Fibroblast of lung (primary cell): ENCODE results near the gene PDLIM4. TPM values are rescaled to one million over a fixed set of nuclear protein-coding genes. Genes with fewer than 3 reads are reported as not detected.

Experiments used
- DNase-seq, 2 donors: peaks; one replicate each; pipeline versions ENCODE4 v3.0.0 to v3.0.0-alpha.2; 2010; ENCODE audit warnings: low read depth in 2 of 2
- H2AFZ ChIP-seq: 2 replicates; pipeline ENCODE4 v1.5.1; 2012; ENCODE audit warnings: low read length, control low read depth, inconsistent platforms
- H3K27ac ChIP-seq: 2 replicates; pipeline ENCODE4 v1.5.1; 2011; ENCODE audit warnings: low read length, control low read depth; ENCODE audit not compliant: insufficient read depth
- H3K27me3 ChIP-seq: 2 replicates; pipeline ENCODE4 v1.5.1; 2011; ENCODE audit warnings: mild to moderate bottlenecking, low read length; ENCODE audit not compliant: control insufficient read depth, insufficient read depth
- H3K36me3 ChIP-seq: 2 replicates; pipeline ENCODE4 v1.5.1; 2011; ENCODE audit warnings: low read length; ENCODE audit not compliant: control insufficient read depth, insufficient read depth
- H3K4me1 ChIP-seq: 2 replicates; pipeline ENCODE4 v1.5.1; 2011; ENCODE audit warnings: low read length; ENCODE audit not compliant: control insufficient read depth, insufficient read depth; ENCODE audit errors: extremely low read depth
- H3K4me2 ChIP-seq: 2 replicates; pipeline ENCODE4 v1.5.1; 2011; ENCODE audit warnings: low read length, control low read depth; ENCODE audit not compliant: insufficient read depth; ENCODE audit errors: extremely low read depth
- H3K4me3 ChIP-seq, 4 experiments: fragments of 200-600 bp in 1 of 4; sonication (generic) in 1 of 4; replicated peaks in 1 of 4; 2 replicates each; pipeline ENCODE4 v1.5.1; 2011 to 2016; ENCODE audit warnings: low read length in 4 of 4, low read depth in 3 of 4, mild to moderate bottlenecking in 3 of 4, control low read depth in 2 of 4, inconsistent platforms in 1 of 4, mixed read lengths in 1 of 4; ENCODE audit not compliant: insufficient read depth in 1 of 4; ENCODE audit errors: control extremely low read depth in 1 of 4
- H3K79me2 ChIP-seq: 2 replicates; pipeline ENCODE4 v1.5.1; 2012; ENCODE audit warnings: mild to moderate bottlenecking, low read length, inconsistent platforms; ENCODE audit not compliant: control insufficient read depth, insufficient read depth
- H3K9ac ChIP-seq: 2 replicates; pipeline ENCODE4 v1.5.1; 2011; ENCODE audit warnings: mild to moderate bottlenecking, low read length, control low read depth; ENCODE audit not compliant: insufficient read depth
- H3K9me3 ChIP-seq: 2 replicates; pipeline ENCODE4 v1.5.1; 2012; ENCODE audit warnings: low read depth, low read length; ENCODE audit not compliant: control insufficient read depth, insufficient read depth
- H4K20me1 ChIP-seq: 2 replicates; pipeline ENCODE4 v1.5.1; 2011; ENCODE audit warnings: low read length; ENCODE audit not compliant: control insufficient read depth, insufficient read depth; ENCODE audit errors: extremely low read depth
- CTCF ChIP-seq, 2 donors: IDR thresholded peaks in 1 of 2; conservative IDR thresholded peaks in 1 of 2; 1 replicate in 1 of 2; 2 replicates in 1 of 2; pipeline ENCODE4 v1.5.1; 2011 to 2012; ENCODE audit warnings: low read length in 2 of 2, control low read depth in 1 of 2, inconsistent platforms in 1 of 2, low read depth in 1 of 2, mild to moderate bottlenecking in 1 of 2
- EZH2 ChIP-seq: IDR thresholded peaks from 2 replicates; pipeline ENCODE4 v1.5.1; 2012; ENCODE audit warnings: low read length, control low read depth, mild to moderate bottlenecking; ENCODE audit errors: missing control alignments
- polyA plus RNA-seq, 2 donors: library from polyadenylated mRNA; depleted of rRNA in 1 of 2; stranded (reverse) in 1 of 2; unstranded in 1 of 2; fragments of >200 nt; gene quantifications; 2 replicates each; pipeline ENCODE4 v1.2.1, GENCODE V29; 2011 to 2012; ENCODE audit warnings: missing spikeins in 1 of 2
- total RNA-seq: library from RNA; depleted of rRNA; stranded (reverse); fragments of >200 nt; gene quantifications from 2 replicates; pipeline ENCODE4 v1.2.1, GENCODE V29; 2014

PDLIM4 gene
- total and polyA plus RNA-seq, 2 donors (not counting 1 experiment from before 2014, with no cell fraction given) = 10.7 to 67.2 TPM

GRCh38 chr5:132321109-132321721, 63.7 kb downstream of the PDLIM4 start:
- Histone ChIP-seq H3K36me3 (no peaks in the 10 kb centered on the region), H3K9ac (no peak overlapping the region), H3K27ac (no peak overlapping the region), H3K4me1 (no peaks in the 10 kb centered on the region), H3K4me3 (no peak overlapping the region), H3K79me2 (no peaks in the 10 kb centered on the region), H4K20me1 (no peaks in the 10 kb centered on the region), H3K9me3 (no peaks in the 10 kb centered on the region), H2AFZ (no peak overlapping the region), H3K27me3 (no peaks in the 10 kb centered on the region), H3K4me2 (no peak overlapping the region)
- no peak for DNase-seq
- TF ChIP-seq CTCF (conservative IDR thresholded peaks at IDR 0.05 in 1 of 2, IDR thresholded peaks at IDR 0.05 in 1 of 2; ENCODE audit: low read depth in 1 of 2, low read length in 2 of 2) = no peak
- TF ChIP-seq EZH2 = no peak

- H3K4me2 ChIP-seq = no peak overlapping the region
Measured at GRCh38 chr5:132322266-132322665, 64.8 kb downstream of the PDLIM4 start.

More at GRCh38 chr5:132322266-132322665, 64.8 kb downstream of the PDLIM4 start:
- no peak overlapping the region for H3K4me3 ChIP-seq
- no peaks in the 10 kb centered on the region for H3K4me1 ChIP-seq
- H3K27me3 ChIP-seq = no peaks in the 10 kb centered on the region
- no peak overlapping the region for H3K27ac ChIP-seq
- no peaks in the 10 kb centered on the region for H3K36me3 ChIP-seq
- H4K20me1 ChIP-seq = no peaks in the 10 kb centered on the region
- no peaks in the 10 kb centered on the region for H3K9me3 ChIP-seq
- no peak overlapping the region for H3K9ac ChIP-seq
- H3K79me2 ChIP-seq = no peaks in the 10 kb centered on the region
- DNase-seq = no peak
- no peak overlapping the region for H2AFZ ChIP-seq
- no peak for TF ChIP-seq EZH2
- TF ChIP-seq CTCF (conservative IDR thresholded peaks at IDR 0.05 in 1 of 2, IDR thresholded peaks at IDR 0.05 in 1 of 2; ENCODE audit: low read depth in 1 of 2, low read length in 2 of 2) = no peak

Other genes with a start within 250 kb of the PDLIM4 start
- 0.26 and 0.33 TPM in 2 replicates for gene ACSL6, start 246.0 kb upstream of the PDLIM4 start, total RNA-seq
- gene ACSL6, start 246.0 kb upstream of the PDLIM4 start, polyA plus RNA-seq = 0.02 and 0.08 TPM in 2 replicates
- gene IL3, start 197.0 kb upstream of the PDLIM4 start, total RNA-seq = not detected in 2 replicates
- not detected in 2 replicates for gene IL3, start 197.0 kb upstream of the PDLIM4 start, polyA plus RNA-seq
- gene CSF2, start 183.9 kb upstream of the PDLIM4 start, total RNA-seq = 0.51 and 0.66 TPM in 2 replicates
- gene CSF2, start 183.9 kb upstream of the PDLIM4 start, polyA plus RNA-seq = 0.09 and 0.71 TPM in 2 replicates
- gene P4HA2, start 29.8 kb upstream of the PDLIM4 start, total RNA-seq = 376 and 553 TPM in 2 replicates
- gene P4HA2, start 29.8 kb upstream of the PDLIM4 start, polyA plus RNA-seq = 184 and 187 TPM in 2 replicates
- gene SLC22A4, start 36.7 kb downstream of the PDLIM4 start, total RNA-seq = 1.3 and 4.1 TPM in 2 replicates
- 1.1 and 3.4 TPM in 2 replicates for gene SLC22A4, start 36.7 kb downstream of the PDLIM4 start, polyA plus RNA-seq
- 7.7 and 8.8 TPM in 2 replicates for gene SLC22A5, start 112.0 kb downstream of the PDLIM4 start, total RNA-seq
- 3.4 and 8.2 TPM in 2 replicates for gene SLC22A5, start 112.0 kb downstream of the PDLIM4 start, polyA plus RNA-seq
- 22.1 and 34.7 TPM in 2 replicates for gene IRF1, start 233.1 kb downstream of the PDLIM4 start, total RNA-seq
- gene IRF1, start 233.1 kb downstream of the PDLIM4 start, polyA plus RNA-seq = 36.8 and 37.6 TPM in 2 replicates